Ishikawa (cell line): ENCODE measurements around the gene ZNF646.

ENCODE experiments used
- RAD21 ChIP-seq: IDR thresholded peaks from 2 replicates; pipeline ENCODE4 v1.6.1; 2012; ENCODE audit warnings: low read depth
- REST ChIP-seq: IDR thresholded peaks from 2 replicates; pipeline ENCODE4 v1.6.1; 2012; ENCODE audit warnings: low read depth, mild to moderate bottlenecking

- peak; percentile 10; the same call in 1 of the 2 replicates for TF ChIP-seq RAD21
- TF ChIP-seq REST, result no peak
These were observed 866 bp upstream of the ZNF646 start for GRCh38 chr16:31073142-31073969.
